Activated CD8-positive, alpha-beta T cell treated with anti-CD3 and anti-CD28 coated beads, Interleukin-2, amount 10 ng/mL, durations not matched to agents 7 days and 5 days (primary cell): Measurements from ENCODE around the gene BLOC1S1. TPM values are rescaled to one million over a fixed set of nuclear protein-coding genes. Genes with fewer than 3 reads are reported as not detected.

Experiments
- ATAC-seq: fragments of 150-1000 bp; cut with Tn5 transposase; one replicate; pipeline ENCODE4 v1.10.0; 2021; ENCODE audit warnings: moderate library complexity
- CTCF ChIA-PET: fragments of 350-600 bp; sonication (Branson Sonifier 250); formaldehyde crosslinking; loops from one replicate; lab custom pipeline; 2021; ENCODE audit warnings: antibody characterized with exemption; lab: Charles Lee
- POLR2A ChIA-PET: fragments of 350-600 bp; sonication (Branson Sonifier 250); formaldehyde crosslinking; loops from one replicate; lab custom pipeline; 2021; ENCODE audit warnings: antibody characterized with exemption; lab: Charles Lee
- DNase-seq: peaks from one replicate; pipeline ENCODE4 v3.0.0-alpha.2; 2020
- H3K27ac Mint-ChIP-seq: one replicate; pipeline ENCODE4 v1.8.0; 2021; ENCODE audit warnings: mild to moderate bottlenecking, mixed read lengths
- H3K27me3 Mint-ChIP-seq: one replicate; pipeline ENCODE4 v1.8.0; 2021; ENCODE audit warnings: low read depth, mixed read lengths
- H3K36me3 Mint-ChIP-seq: one replicate; pipeline ENCODE4 v1.8.0; 2021; ENCODE audit warnings: low read depth, mixed read lengths
- H3K4me1 Mint-ChIP-seq: one replicate; pipeline ENCODE4 v1.8.0; 2021; ENCODE audit warnings: low read depth, mixed read lengths
- H3K4me3 Mint-ChIP-seq: one replicate; pipeline ENCODE4 v1.8.0; 2021; ENCODE audit warnings: mild to moderate bottlenecking, mixed read lengths
- H3K9me3 Mint-ChIP-seq: one replicate; pipeline ENCODE4 v1.8.0; 2022; ENCODE audit warnings: mixed read lengths; ENCODE audit not compliant: insufficient read depth
- total RNA-seq, 2 experiments: library from RNA; stranded (reverse); gene quantifications; one replicate each; pipeline ENCODE4 v1.2.3, GENCODE V29; 2021

The BLOC1S1 gene
- total RNA-seq, 2 experiments from 2014 or later = 156 to 158 TPM

DNA sequence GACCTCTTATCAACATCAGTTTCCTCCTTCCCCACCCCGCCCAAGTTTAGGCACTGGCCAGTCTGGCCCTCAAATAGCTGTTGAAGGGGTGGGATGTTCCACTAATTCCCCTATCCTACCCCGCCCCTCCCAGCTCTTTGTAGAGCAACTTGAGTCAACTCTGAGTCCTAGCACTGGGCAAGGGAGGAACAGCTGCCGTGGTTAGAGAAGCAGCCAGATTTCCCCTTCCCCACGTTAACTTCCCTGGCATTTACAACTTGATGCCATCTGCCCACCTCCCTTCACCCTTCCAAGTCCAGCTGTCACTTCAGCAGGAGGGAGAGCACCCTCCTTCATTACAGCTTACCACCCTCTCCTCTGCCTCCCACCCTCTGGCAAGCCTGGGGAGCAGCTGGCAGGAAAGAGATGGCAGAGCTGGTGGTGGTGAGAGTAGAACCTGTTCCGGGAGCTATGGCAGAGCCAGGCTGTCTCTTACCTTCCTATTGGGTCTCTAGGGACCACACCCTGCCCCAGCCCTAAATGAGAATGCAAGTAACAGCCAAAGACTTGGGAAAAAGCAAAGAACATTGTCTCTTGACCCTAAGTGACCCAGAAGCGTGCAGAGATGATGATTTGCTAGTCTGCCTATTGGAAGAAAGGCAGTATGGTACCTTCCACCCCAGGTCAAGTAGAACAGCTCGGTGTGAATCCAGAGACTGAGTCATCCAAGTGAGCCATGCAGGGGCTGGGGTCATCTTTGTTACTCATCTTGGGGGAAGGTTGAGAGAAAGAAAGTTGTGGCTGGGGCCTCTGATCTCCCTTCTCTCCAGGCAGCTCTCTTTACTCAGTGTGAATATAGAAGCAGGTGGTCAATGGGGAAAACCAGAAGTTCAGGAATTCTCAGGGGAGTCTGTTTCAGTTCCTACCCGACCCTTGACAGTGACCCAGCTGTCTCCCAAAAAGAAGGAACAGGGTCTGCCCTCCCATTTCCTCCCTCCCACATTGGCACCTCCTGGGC is 1.5 kb downstream of the BLOC1S1 start:
- no peak for ATAC-seq
- peak overlapping the region; percentile 97 for H3K4me3 Mint-ChIP-seq
- H3K36me3 Mint-ChIP-seq = peaks cover 19% of the 10 kb centered on the region
- ChIA-PET CTCF (interaction anchor here (0.9 to 6.8 kb wide), 8 partner anchors 8 to 1974 kb away, joined by 3 to 43 read pairs (median 7); partner anchors contain the start of gene CD63), POLR2A (interaction anchor here (2.0 to 3.3 kb wide), 2 partner anchors 12 to 21 kb away, joined by 10 to 28 read pairs; partner anchors contain the start of gene CD63)
- peak overlapping the region; percentile 96 for H3K27ac Mint-ChIP-seq
- H3K4me1 Mint-ChIP-seq = peaks cover 62% of the 10 kb centered on the region
- no peaks in the 10 kb centered on the region for H3K9me3 Mint-ChIP-seq
- H3K27me3 Mint-ChIP-seq = peaks cover 11% of the 10 kb centered on the region
- no peak for DNase-seq

DNA sequence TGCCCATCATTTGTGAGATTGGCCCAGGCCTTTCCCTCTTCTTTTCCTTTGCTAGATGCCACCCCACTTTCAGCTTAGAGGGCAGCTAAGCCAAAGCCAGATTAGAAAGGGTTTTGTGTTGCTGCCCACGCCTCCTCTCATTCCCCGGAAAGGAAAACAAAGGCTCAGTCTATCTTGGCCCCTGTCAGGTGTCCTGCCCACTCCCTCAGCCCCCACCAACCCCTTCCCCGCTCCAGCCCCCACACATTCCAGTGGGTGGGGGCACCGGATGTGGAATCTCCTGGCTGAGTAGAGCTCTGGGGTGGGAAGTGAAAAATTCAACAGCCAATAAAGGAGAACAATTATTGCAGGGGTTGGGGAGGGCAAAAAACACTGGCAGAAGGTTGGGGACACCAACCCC is 2.2 kb downstream of the BLOC1S1 start:
- DNase-seq (no peak), ATAC-seq (no peak)
- ChIA-PET POLR2A (interaction anchor here (2.0 to 3.3 kb wide), 2 partner anchors 12 to 20 kb away, joined by 10 to 28 read pairs; partner anchors contain the start of gene CD63), CTCF (interaction anchor here (1.4 to 6.8 kb wide), 3 partner anchors 12 to 61 kb away, joined by 3 to 43 read pairs (median 35); partner anchors contain the start of gene CD63)
- H3K4me3 Mint-ChIP-seq = peak overlapping the region; percentile 97
- H3K4me1 Mint-ChIP-seq = peaks cover 62% of the 10 kb centered on the region
- H3K36me3 Mint-ChIP-seq = peaks cover 19% of the 10 kb centered on the region
- no peaks in the 10 kb centered on the region for H3K9me3 Mint-ChIP-seq
- H3K27me3 Mint-ChIP-seq = peaks cover 6% of the 10 kb centered on the region
- no peak overlapping the region for H3K27ac Mint-ChIP-seq

DNA sequence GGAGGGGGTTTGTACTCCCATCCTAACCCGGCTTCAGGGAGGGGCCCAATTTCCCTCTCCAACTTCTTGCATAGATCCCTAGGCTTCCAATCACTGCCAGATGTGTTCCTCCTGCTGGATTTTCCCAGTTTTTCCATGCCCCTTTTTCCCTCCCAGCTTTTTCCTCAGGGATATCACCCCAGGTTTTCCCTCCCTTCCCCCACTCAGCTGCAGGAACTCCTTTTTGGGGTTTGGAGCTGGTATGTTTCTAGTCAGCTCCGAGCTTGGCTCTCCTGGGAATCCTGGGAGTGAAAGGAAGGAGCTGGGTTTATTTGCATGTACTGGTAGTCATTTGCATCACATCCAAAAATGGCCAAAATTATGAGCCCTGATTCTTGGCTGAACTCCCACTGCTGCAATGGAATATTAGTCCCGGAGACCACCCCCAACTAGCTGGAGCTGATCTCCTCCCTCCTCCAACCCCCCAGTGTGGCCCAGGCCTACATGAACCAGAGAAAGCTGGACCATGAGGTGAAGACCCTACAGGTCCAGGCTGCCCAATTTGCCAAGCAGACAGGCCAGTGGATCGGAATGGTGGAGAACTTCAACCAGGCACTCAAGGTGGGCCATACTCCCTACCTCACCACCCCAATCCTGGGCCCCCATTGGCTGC is 2.9 kb downstream of the BLOC1S1 start:
- Mint-ChIP-seq H3K27me3 (peaks cover 3% of the 10 kb centered on the region), H3K9me3 (no peaks in the 10 kb centered on the region), H3K36me3 (peaks cover 24% of the 10 kb centered on the region), H3K4me1 (peaks cover 62% of the 10 kb centered on the region), H3K4me3 (no peak overlapping the region), H3K27ac (no peak overlapping the region)
- ChIA-PET POLR2A (interaction anchor here (0.8 to 3.3 kb wide), 3 partner anchors 11 to 255 kb away, joined by 3 to 21 read pairs (median 10); partner anchors contain the start of genes CD63 and RAB5B), CTCF (interaction anchor here (1.4 to 7.6 kb wide), 5 partner anchors 11 to 208 kb away, joined by 3 to 170 read pairs (median 5); partner anchors contain the start of gene CD63)
- ATAC-seq = no peak
- DNase-seq = no peak

DNA sequence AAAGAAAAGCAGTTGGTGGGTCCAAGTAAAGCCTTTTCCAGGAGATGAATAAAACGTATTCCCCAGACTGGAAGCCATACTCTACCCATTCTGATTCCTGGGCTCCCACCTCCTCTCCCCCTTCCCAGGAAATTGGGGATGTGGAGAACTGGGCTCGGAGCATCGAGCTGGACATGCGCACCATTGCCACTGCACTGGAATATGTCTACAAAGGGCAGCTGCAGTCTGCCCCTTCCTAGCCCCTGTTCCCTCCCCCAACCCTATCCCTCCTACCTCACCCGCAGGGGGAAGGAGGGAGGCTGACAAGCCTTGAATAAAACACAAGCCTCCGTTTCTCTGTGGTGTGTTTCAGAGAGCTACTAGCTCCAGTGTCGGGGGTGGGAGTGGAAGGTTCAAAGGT is 3.5 kb downstream of the BLOC1S1 start:
- DNase-seq = no peak
- peaks cover 64% of the 10 kb centered on the region for H3K4me1 Mint-ChIP-seq
- ChIA-PET POLR2A (interaction anchor here (0.6 to 3.3 kb wide), 3 partner anchors 11 to 431 kb away, joined by 3 to 21 read pairs (median 5); partner anchors contain the start of genes CD63 and RAB5B), CTCF (interaction anchor here (1.1 to 7.6 kb wide), 5 partner anchors 10 to 220 kb away, joined by 3 to 170 read pairs (median 5); partner anchors contain the start of gene CD63)
- peaks cover 2% of the 10 kb centered on the region for H3K27me3 Mint-ChIP-seq
- H3K36me3 Mint-ChIP-seq = peaks cover 27% of the 10 kb centered on the region
- H3K27ac Mint-ChIP-seq = no peak overlapping the region
- H3K4me3 Mint-ChIP-seq = no peak overlapping the region
- H3K9me3 Mint-ChIP-seq = no peaks in the 10 kb centered on the region
- ATAC-seq = no peak

DNA sequence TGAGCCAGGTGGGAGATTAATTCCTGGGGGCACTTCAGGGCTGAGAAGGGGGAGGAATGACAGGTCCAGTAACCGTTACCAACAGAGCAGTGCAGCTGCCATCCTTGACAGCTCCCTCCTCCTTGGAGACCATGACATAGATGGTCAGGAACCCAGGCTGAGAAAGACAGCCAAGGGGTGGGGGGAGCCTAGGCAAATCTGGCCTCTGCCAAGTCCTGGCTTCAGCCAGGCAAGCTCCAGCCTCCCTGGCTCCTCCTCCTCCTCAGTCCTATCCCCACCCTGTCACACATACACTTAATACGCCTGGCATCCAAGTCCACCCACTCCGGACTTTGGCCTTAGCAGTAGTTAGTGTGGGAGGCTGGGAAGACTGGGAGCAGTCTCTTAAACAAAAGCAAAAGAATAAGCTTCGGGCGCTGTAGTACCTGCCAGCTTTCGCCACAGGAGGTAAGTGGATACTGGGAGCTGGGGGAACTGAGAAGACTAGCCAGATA is 4.3 kb downstream of the BLOC1S1 start, which contains the start of gene RDH5:
Gene RDH5 (plus strand): TSS at position 323 of the 494 bp plus-strand sequence. CDS start 792 bp downstream, outside the sequence.
- DNase-seq = no peak
- Mint-ChIP-seq H3K27ac (peak within 1 kb of the TSS; percentile 57), H3K4me3 (peak within 1 kb of the TSS; percentile 15), H3K9me3 (no peaks in the 10 kb centered on the region), H3K4me1 (peaks cover 71% of the 10 kb centered on the region), H3K36me3 (peaks cover 34% of the 10 kb centered on the region), H3K27me3 (peaks cover 2% of the 10 kb centered on the region)
- CTCF ChIA-PET = interaction anchor here (1.1 to 7.6 kb wide), 5 partner anchors 10 to 219 kb away, joined by 3 to 170 read pairs (median 5); partner anchors contain the start of gene CD63
- POLR2A ChIA-PET = interaction anchor here (1.1 to 3.3 kb wide), 2 partner anchors 10 to 210 kb away, joined by 3 to 21 read pairs; partner anchors contain the start of gene CD63
- no peak for ATAC-seq

DNA sequence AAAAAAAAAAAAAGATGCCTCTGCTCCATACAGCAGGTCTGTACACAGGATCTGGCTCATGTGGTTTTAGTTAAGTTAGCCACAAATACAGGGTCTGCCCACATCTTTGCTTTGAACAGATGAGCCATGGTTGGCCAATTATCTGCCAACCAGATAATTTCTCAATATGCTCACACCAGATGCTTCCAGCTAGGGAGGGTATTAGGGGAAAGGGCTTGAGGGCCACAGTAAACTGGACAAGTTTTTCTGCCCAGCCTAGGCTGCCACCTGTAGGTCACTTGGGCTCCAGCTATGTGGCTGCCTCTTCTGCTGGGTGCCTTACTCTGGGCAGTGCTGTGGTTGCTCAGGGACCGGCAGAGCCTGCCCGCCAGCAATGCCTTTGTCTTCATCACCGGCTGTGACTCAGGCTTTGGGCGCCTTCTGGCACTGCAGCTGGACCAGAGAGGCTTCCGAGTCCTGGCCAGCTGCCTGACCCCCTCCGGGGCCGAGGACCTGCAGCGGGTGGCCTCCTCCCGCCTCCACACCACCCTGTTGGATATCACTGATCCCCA is 5.1 kb downstream of the BLOC1S1 start:
- Mint-ChIP-seq H3K9me3 (no peaks in the 10 kb centered on the region), H3K27me3 (no peaks in the 10 kb centered on the region), H3K27ac (peak overlapping the region; percentile 57), H3K4me3 (no peak overlapping the region), H3K4me1 (peaks cover 71% of the 10 kb centered on the region), H3K36me3 (peaks cover 38% of the 10 kb centered on the region)
- ChIA-PET POLR2A (interaction anchor here (0.6 to 3.3 kb wide), 3 partner anchors 9 to 209 kb away, joined by 3 to 21 read pairs (median 3); partner anchors contain the start of gene CD63), CTCF (interaction anchor here (1.2 to 7.6 kb wide), 4 partner anchors 9 to 205 kb away, joined by 3 to 170 read pairs (median 20); partner anchors contain the start of gene CD63)
- peak; percentile 2 for ATAC-seq
- peak; percentile 51 for DNase-seq

DNA sequence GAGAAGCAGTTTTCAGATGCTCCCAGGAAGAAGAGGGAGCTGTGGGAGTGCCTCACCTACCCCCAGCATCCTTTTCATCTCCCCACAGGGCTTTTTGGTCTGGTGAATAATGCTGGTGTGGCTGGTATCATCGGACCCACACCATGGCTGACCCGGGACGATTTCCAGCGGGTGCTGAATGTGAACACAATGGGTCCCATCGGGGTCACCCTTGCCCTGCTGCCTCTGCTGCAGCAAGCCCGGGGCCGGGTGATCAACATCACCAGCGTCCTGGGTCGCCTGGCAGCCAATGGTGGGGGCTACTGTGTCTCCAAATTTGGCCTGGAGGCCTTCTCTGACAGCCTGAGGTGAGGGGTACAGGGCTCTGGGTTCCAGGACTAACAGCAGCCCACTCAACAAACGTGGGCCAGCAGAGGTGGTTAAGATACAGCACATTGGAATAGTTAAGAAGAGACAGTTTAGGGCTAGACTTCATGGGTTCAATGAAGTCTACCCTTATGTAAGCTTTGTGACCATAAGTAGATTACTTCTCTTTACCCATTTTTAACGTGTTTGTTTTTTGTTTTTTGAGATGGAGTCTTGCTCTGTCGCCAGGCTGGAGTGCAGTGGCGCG is 5.9 kb downstream of the BLOC1S1 start:
- H3K9me3 Mint-ChIP-seq = no peaks in the 10 kb centered on the region
- no peak overlapping the region for H3K4me3 Mint-ChIP-seq
- ChIA-PET POLR2A (interaction anchor here (3.3 kb wide), 1 partner anchor 8 kb away, joined by 21 read pairs; the partner anchor contains the start of gene CD63), CTCF (interaction anchor here (1.2 to 7.6 kb wide), 3 partner anchors 8 to 16 kb away, joined by 3 to 170 read pairs (median 35); partner anchors contain the start of gene CD63)
- H3K36me3 Mint-ChIP-seq = peaks cover 43% of the 10 kb centered on the region
- DNase-seq (no peak), ATAC-seq (no peak)
- H3K27me3 Mint-ChIP-seq = no peaks in the 10 kb centered on the region
- H3K27ac Mint-ChIP-seq = no peak overlapping the region
- H3K4me1 Mint-ChIP-seq = peaks cover 74% of the 10 kb centered on the region

DNA sequence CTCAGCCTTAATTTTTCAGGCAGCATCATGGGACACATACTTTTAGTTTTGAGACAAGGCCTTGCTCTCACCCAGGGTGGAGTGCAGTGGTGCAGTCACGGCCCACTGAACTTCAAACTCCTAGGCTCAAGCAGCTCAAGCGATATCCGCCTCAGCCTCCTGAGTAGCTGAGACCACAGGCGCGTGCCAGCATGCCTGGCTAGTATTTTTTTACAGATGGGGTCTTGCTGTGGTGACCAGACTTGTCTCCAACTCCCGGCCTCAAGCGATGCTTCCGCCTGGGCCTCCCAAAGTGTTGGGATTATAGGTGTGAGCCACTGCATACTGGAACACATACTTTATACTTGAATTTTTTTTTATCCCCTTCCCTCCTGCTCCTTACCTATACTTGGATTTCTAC is 7.1 kb downstream of the BLOC1S1 start:
- Mint-ChIP-seq H3K4me1 (peaks cover 73% of the 10 kb centered on the region), H3K36me3 (peaks cover 46% of the 10 kb centered on the region), H3K27me3 (no peaks in the 10 kb centered on the region), H3K27ac (no peak overlapping the region), H3K4me3 (no peak overlapping the region), H3K9me3 (no peaks in the 10 kb centered on the region)
- CTCF ChIA-PET = interaction anchor here (1.2 to 7.6 kb wide), 3 partner anchors 15 to 211 kb away, joined by 3 to 170 read pairs (median 16); no protein-coding TSS in a partner anchor
- no peak for DNase-seq
- POLR2A ChIA-PET = no interaction called here
- ATAC-seq = no peak

DNA sequence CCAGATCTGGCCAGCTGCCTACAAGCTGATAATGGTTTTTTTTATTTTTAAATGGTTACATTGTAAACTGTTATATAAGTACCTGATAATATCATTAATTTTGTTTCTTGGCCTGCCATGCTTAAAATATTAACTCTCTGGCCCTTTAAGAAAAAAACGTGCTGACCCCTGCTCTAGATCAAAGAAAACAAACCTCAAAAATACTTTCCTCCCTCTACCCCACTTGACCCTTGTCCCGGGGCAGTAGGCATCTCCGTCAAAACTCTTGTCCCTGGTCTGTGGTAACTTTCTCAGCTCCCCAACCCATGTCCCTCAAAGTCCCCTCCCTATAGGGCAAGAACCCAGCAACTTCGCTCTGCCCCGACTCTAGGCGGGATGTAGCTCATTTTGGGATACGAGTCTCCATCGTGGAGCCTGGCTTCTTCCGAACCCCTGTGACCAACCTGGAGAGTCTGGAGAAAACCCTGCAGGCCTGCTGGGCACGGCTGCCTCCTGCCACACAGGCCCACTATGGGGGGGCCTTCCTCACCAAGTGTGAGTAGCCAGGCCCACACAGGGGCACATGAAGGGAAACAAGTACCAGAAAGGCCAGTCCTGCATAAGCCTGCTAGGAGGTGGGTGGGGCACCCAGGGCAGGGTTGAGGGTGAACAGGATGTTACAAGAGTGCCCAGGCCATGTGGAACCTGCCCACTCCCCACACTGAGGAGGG is 7.8 kb downstream of the BLOC1S1 start:
- no peak overlapping the region for H3K4me3 Mint-ChIP-seq
- H3K27ac Mint-ChIP-seq = no peak overlapping the region
- ATAC-seq = no peak
- peaks cover 41% of the 10 kb centered on the region for H3K36me3 Mint-ChIP-seq
- DNase-seq = no peak
- no peaks in the 10 kb centered on the region for H3K27me3 Mint-ChIP-seq
- POLR2A ChIA-PET = interaction anchor here (2.3 kb wide), 1 partner anchor 14 kb away, joined by 17 read pairs; no protein-coding TSS in a partner anchor
- H3K9me3 Mint-ChIP-seq = no peaks in the 10 kb centered on the region
- peaks cover 66% of the 10 kb centered on the region for H3K4me1 Mint-ChIP-seq
- CTCF ChIA-PET = interaction anchor here (1.2 to 7.6 kb wide), 3 partner anchors 14 to 210 kb away, joined by 3 to 170 read pairs (median 16); no protein-coding TSS in a partner anchor
